ENCODE results near the gene ISX.

- TF ChIP-seq POLR2A (IDR thresholded peaks at IDR 0.05), result no peak
- TF ChIP-seq, protein P1, sequence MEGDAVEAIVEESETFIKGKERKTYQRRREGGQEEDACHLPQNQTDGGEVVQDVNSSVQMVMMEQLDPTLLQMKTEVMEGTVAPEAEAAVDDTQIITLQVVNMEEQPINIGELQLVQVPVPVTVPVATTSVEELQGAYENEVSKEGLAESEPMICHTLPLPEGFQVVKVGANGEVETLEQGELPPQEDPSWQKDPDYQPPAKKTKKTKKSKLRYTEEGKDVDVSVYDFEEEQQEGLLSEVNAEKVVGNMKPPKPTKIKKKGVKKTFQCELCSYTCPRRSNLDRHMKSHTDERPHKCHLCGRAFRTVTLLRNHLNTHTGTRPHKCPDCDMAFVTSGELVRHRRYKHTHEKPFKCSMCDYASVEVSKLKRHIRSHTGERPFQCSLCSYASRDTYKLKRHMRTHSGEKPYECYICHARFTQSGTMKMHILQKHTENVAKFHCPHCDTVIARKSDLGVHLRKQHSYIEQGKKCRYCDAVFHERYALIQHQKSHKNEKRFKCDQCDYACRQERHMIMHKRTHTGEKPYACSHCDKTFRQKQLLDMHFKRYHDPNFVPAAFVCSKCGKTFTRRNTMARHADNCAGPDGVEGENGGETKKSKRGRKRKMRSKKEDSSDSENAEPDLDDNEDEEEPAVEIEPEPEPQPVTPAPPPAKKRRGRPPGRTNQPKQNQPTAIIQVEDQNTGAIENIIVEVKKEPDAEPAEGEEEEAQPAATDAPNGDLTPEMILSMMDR (IDR thresholded peaks at IDR 0.05), result no peak
Observed at GRCh38 chr22:35051013-35051535, 14.9 kb upstream of the ISX start.
